ENCODE measurements around the gene EHMT1.

The EHMT1 gene

GRCh38 chr9:137580954-137581322 is 37.9 kb upstream of the EHMT1 start:
- Histone ChIP-seq H3F3A (ENCODE audit: insufficient read depth) (0 out of 2 replicates have a peak, but pooled peaks cover 8% of the 10 kb centered on the region), H2AFZ (ENCODE audit: low read depth, low read length, severe bottlenecking) (no peak overlapping the region), H4K20me1 (ENCODE audit: low read depth, low read length) (no peaks in the 10 kb centered on the region; the same call in 1 of the 2 replicates), H3K4me3 (ENCODE audit: insufficient read depth, low read length, poor library complexity, severe bottlenecking) (no peak overlapping the region), H3K9ac (ENCODE audit: low read length) (no peak overlapping the region), H3K4me2 (ENCODE audit: low read depth, low read length, poor library complexity, severe bottlenecking) (no peak overlapping the region), H3K9me2 (replicated peaks; ENCODE audit: insufficient read depth, low read length) (no peaks in the 10 kb centered on the region), H3K79me2 (ENCODE audit: insufficient read depth, low read length) (peaks cover 23% of the 10 kb centered on the region), H3K36me3 (ENCODE audit: low read length) (no peaks in the 10 kb centered on the region), H3K9me3 (ENCODE audit: insufficient read depth, low read length) (no peaks in the 10 kb centered on the region), H3K27me3 (ENCODE audit: low read length) (no peaks in the 10 kb centered on the region), H3K27ac (ENCODE audit: low read depth, low read length) (no peak overlapping the region)
- TF ChIP-seq EZH2phosphoT487 (conservative IDR thresholded peaks at IDR 0.05; ENCODE audit: low read length): no peak
- no peak for TF ChIP-seq CTCF (IDR thresholded peaks at IDR 0.05; ENCODE audit: insufficient read depth, low read length, poor library complexity, severe bottlenecking)

GRCh38 chr9:137581361-137582285 is 37.2 kb upstream of the EHMT1 start:
- H3K9ac ChIP-seq (ENCODE audit: low read length): no peak overlapping the region
- no peaks in the 10 kb centered on the region; the same call in 1 of the 2 replicates for H4K20me1 ChIP-seq (ENCODE audit: low read depth, low read length)
- H3K27me3 ChIP-seq (ENCODE audit: low read length): no peaks in the 10 kb centered on the region
- H3K4me2 ChIP-seq (ENCODE audit: low read depth, low read length, poor library complexity, severe bottlenecking): no peak overlapping the region
- TF ChIP-seq EZH2phosphoT487 (conservative IDR thresholded peaks at IDR 0.05; ENCODE audit: low read length): no peak
- no peak for TF ChIP-seq CTCF (IDR thresholded peaks at IDR 0.05; ENCODE audit: insufficient read depth, low read length, poor library complexity, severe bottlenecking)
- no peak overlapping the region for H3K27ac ChIP-seq (ENCODE audit: low read depth, low read length)
- no peaks in the 10 kb centered on the region for H3K9me3 ChIP-seq (ENCODE audit: insufficient read depth, low read length)
- H3F3A ChIP-seq (ENCODE audit: insufficient read depth): 0 out of 2 replicates have a peak, but pooled peaks cover 8% of the 10 kb centered on the region
- peaks cover 20% of the 10 kb centered on the region for H3K79me2 ChIP-seq (ENCODE audit: insufficient read depth, low read length)
- H3K36me3 ChIP-seq (ENCODE audit: low read length): no peaks in the 10 kb centered on the region
- no peak overlapping the region for H2AFZ ChIP-seq (ENCODE audit: low read depth, low read length, severe bottlenecking)
- H3K9me2 ChIP-seq (replicated peaks; ENCODE audit: insufficient read depth, low read length): no peaks in the 10 kb centered on the region
- no peak overlapping the region for H3K4me3 ChIP-seq (ENCODE audit: insufficient read depth, low read length, poor library complexity, severe bottlenecking)

- Histone ChIP-seq H3K9me2 (replicated peaks; ENCODE audit: insufficient read depth, low read length) (no peaks in the 10 kb centered on the region), H4K20me1 (ENCODE audit: low read depth, low read length) (no peaks in the 10 kb centered on the region; the same call in 1 of the 2 replicates), H3F3A (ENCODE audit: insufficient read depth) (0 out of 2 replicates have a peak, but pooled peaks cover 2% of the 10 kb centered on the region), H3K9ac (ENCODE audit: low read length) (no peak overlapping the region), H3K9me3 (ENCODE audit: insufficient read depth, low read length) (no peaks in the 10 kb centered on the region), H3K27me3 (ENCODE audit: low read length) (no peaks in the 10 kb centered on the region), H3K36me3 (ENCODE audit: low read length) (no peaks in the 10 kb centered on the region), H3K4me2 (ENCODE audit: low read depth, low read length, poor library complexity, severe bottlenecking) (no peak overlapping the region), H3K79me2 (ENCODE audit: insufficient read depth, low read length) (peaks cover 13% of the 10 kb centered on the region), H3K4me3 (ENCODE audit: insufficient read depth, low read length, poor library complexity, severe bottlenecking) (no peak overlapping the region), H3K27ac (ENCODE audit: low read depth, low read length) (no peak overlapping the region), H2AFZ (ENCODE audit: low read depth, low read length, severe bottlenecking) (no peak overlapping the region)
- TF ChIP-seq EZH2phosphoT487 (conservative IDR thresholded peaks at IDR 0.05; ENCODE audit: low read length) (no peak), CTCF (IDR thresholded peaks at IDR 0.05; ENCODE audit: insufficient read depth, low read length, poor library complexity, severe bottlenecking) (no peak)
These were observed 36.4 kb upstream of the EHMT1 start for GRCh38 chr9:137582286-137582860.

Data from SU-DHL-6 (cell line).